C4-2B (cell line): ENCODE data around the gene NAPSA.
"Not testable (repeated sequence)": the region's sequence is repeated elsewhere in the genome, so short reads cannot be mapped to it uniquely, and the experiment has no call there.

Source experiments
- H3K27ac ChIP-seq: fragments of 450-650 bp; 2 replicates; pipeline ENCODE4 v1.5.1; 2017
- CTCF ChIP-seq: fragments of 450-650 bp; conservative IDR thresholded peaks from 2 replicates; pipeline ENCODE4 v1.5.1; 2017; ENCODE audit warnings: mild to moderate bottlenecking
- ZFX ChIP-seq: fragments of 450-650 bp; IDR thresholded peaks from 2 replicates; pipeline ENCODE4 v1.6.1; 2017

NAPSA gene

GRCh38 chr19:50362030-50362412, 3.4 kb downstream of the NAPSA start:
- H3K27ac ChIP-seq, result no peak overlapping the region
- TF ChIP-seq ZFX, result no peak
- no peak for TF ChIP-seq CTCF

DNA sequence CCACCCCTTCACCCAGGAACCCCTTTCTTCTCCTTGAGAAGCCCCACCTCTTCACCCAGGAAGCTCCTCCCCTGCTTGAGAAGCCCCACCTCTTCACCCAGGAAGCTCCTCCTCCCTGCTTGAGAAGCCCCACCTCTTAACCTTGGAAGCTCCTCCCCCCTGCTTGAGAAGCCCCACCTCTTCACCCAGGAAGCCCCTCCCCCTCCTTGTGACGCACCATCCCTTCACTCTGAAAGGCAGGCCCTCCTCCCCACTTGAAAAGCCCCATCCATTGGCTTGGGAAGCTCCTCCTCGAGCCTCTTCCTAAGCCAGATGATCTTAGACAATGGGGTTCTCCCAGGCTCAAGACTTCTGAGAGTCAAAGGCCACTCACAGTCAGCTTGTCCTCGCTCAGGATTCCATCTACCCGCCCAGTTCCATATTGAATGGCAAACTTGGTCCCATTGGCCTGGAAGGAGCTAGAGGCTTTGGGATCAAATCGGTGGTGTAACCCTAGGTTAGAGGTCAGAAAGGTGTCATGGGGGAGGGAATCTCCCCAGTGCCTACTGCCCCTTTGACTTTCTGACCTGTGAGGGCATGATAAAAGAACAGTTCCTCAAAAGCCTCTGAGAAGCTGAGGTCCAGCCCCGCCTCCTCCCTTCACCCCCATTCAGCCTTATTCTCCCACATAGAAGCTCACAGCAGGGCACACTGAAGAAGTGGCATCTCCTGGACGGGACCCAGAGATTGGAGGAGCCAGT, 4.0 kb downstream of the NAPSA start:
- H3K27ac ChIP-seq, result no peak overlapping the region
- no peak for TF ChIP-seq CTCF
- TF ChIP-seq ZFX, result no peak

GRCh38 chr19:50359328-50359818, 6.1 kb downstream of the NAPSA start:
- H3K27ac ChIP-seq, result no peak overlapping the region
- TF ChIP-seq ZFX (no peak), CTCF (no peak)

GRCh38 chr19:50358483-50359327, 6.7 kb downstream of the NAPSA start:
- TF ChIP-seq ZFX (no peak), CTCF (no peak)

GRCh38 chr19:50357178-50358100, 8.0 kb downstream of the NAPSA start:
- peak; percentile 92 for TF ChIP-seq CTCF
- no peak for TF ChIP-seq ZFX
- no peak overlapping the region for H3K27ac ChIP-seq

More at GRCh38 chr19:50358483-50359327, 6.7 kb downstream of the NAPSA start:
- no peak overlapping the region for H3K27ac ChIP-seq

DNA sequence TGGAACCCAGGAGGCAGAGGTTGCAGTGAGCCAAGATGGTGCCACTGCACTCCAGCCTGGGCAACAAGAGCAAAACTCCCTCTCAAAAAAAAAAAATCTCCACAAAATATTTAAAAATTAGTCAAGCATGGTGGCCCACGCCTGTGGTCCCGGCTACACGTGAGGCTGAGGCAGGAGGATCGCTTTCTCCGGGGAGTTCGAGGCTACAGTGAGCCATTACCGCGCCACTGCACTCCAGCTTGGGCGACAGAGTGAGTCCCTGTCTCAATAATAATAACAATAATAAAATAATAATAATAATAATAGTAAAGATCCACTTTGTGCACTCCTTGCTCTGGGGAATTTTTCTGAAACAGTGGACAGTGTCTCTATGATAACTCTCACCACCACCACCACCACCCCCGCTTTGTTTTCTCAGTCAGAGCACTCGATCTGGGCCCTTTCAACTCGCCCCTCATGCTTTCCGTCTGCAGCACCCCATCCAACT, 8.7 kb downstream of the NAPSA start:
- TF ChIP-seq ZFX (no peak), CTCF (no peak)
- no peak overlapping the region for H3K27ac ChIP-seq

DNA sequence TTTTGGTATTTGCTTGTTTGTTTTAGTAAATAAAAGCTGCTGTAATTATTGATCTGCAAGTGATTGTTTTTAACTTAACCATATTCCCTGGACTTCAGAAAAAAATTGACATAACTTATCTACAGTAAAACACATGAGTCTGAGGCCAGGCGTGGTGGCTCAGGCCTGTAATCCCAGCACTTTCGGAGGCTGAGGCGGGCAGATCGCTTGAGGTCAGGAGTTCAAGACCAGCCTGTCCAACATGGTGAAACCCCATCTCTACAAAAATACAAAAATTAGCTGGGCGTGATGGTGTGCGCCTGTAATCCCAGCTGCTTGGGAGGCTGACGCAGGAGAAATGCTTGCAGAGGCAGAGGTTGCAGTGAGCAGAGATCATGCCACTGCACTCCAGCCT, 12.0 kb downstream of the NAPSA start:
- H3K27ac ChIP-seq, result not testable (repeated sequence)
